Lower lobe of right lung (tissue), 2 donors: ENCODE results near the gene ZDHHC24. TPM values are rescaled to one million over a fixed set of nuclear protein-coding genes. Genes with fewer than 3 reads are reported as not detected.

ENCODE experiments used
- ATAC-seq, 2 donors: fragments of 200-7000 bp; cut with Tn5 transposase; one replicate each; pipeline ENCODE4 v1.9.1; 2020 to 2022; ENCODE audit warnings: mild to moderate bottlenecking in 2 of 2, moderate library complexity in 2 of 2
- DNase-seq: peaks from one replicate; pipeline ENCODE4 v3.0.0-alpha.2; 2020
- H3K27ac ChIP-seq: fragments of 200-600 bp; one replicate; pipeline ENCODE4 v1.8.0; 2022
- H3K27me3 ChIP-seq: fragments of 200-600 bp; one replicate; pipeline ENCODE4 v1.8.0; 2022; ENCODE audit warnings: low read depth
- H3K36me3 ChIP-seq: fragments of 200-600 bp; one replicate; pipeline ENCODE4 v1.8.0; 2022; ENCODE audit warnings: mild to moderate bottlenecking
- H3K4me1 ChIP-seq: fragments of 200-600 bp; one replicate; pipeline ENCODE4 v1.8.0; 2022
- H3K4me3 ChIP-seq: fragments of 200-600 bp; one replicate; pipeline ENCODE4 v1.8.0; 2022; ENCODE audit warnings: mild to moderate bottlenecking
- H3K9me3 ChIP-seq: fragments of 200-600 bp; one replicate; pipeline ENCODE4 v1.8.0; 2022
- intact Hi-C: fragments of 100-400 bp; cut with DNase I; formaldehyde crosslinking; loops from one replicate; pipeline ENCODE4 v1.11.0; 2022
- total RNA-seq: library from RNA; stranded (reverse); fragmentation: NEBNext Ultra II Directional; extraction: Animal tissue kit (Norgen Biotek cat#: 25700); gene quantifications from one replicate; pipeline ENCODE4 v1.2.1, GENCODE V29; 2021
- TF ChIP-seq, protein P1 (sequence below): fragments of 200-600 bp; IDR thresholded peaks from one replicate; pipeline ENCODE4 v1.8.0; 2022; ENCODE audit warnings: antibody characterized with exemption, mild to moderate bottlenecking
- donor health status: DM: no; HTN: yes; CAD: no; lungs with severe emphysema.

The ZDHHC24 gene
- total RNA-seq, 1 donor from 2014 or later: 14.9 TPM

DNA sequence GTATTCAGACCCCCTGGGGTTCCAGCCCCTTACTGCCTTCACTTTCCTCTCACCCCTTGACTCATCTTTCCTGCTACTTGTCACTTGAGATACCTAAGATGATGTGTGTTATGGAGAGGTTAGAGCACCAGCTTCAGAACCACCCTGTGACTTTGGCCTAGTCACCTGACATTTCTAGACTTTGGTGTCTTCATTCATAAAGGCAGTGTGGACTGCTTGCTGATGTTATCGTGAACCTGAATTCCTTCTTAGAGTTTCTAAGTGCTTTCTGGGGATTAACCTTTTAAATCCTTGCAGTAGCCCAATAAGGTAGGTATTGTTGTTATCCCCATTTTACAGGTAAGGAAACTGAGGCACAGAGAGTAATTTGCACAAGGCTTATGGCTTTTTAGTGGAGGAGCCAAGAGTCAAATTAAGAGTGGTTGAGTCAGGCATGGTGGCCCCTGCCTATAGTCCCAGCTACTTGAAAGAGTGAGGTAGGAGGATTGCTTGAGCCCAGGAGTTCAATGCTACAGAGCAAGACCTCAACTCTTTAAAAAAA is 40.5 kb downstream of the ZDHHC24 start:
- intact Hi-C loops: no loop called here
- no peak for ATAC-seq
- Histone ChIP-seq H3K27me3 (no peaks in the 10 kb centered on the region), H3K27ac (no peak overlapping the region), H3K36me3 (peaks cover 25% of the 10 kb centered on the region), H3K4me3 (no peak overlapping the region), H3K9me3 (no peaks in the 10 kb centered on the region), H3K4me1 (peaks cover 4% of the 10 kb centered on the region)
- DNase-seq: no peak
- TF ChIP-seq, protein P1, sequence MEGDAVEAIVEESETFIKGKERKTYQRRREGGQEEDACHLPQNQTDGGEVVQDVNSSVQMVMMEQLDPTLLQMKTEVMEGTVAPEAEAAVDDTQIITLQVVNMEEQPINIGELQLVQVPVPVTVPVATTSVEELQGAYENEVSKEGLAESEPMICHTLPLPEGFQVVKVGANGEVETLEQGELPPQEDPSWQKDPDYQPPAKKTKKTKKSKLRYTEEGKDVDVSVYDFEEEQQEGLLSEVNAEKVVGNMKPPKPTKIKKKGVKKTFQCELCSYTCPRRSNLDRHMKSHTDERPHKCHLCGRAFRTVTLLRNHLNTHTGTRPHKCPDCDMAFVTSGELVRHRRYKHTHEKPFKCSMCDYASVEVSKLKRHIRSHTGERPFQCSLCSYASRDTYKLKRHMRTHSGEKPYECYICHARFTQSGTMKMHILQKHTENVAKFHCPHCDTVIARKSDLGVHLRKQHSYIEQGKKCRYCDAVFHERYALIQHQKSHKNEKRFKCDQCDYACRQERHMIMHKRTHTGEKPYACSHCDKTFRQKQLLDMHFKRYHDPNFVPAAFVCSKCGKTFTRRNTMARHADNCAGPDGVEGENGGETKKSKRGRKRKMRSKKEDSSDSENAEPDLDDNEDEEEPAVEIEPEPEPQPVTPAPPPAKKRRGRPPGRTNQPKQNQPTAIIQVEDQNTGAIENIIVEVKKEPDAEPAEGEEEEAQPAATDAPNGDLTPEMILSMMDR: no peak

DNA sequence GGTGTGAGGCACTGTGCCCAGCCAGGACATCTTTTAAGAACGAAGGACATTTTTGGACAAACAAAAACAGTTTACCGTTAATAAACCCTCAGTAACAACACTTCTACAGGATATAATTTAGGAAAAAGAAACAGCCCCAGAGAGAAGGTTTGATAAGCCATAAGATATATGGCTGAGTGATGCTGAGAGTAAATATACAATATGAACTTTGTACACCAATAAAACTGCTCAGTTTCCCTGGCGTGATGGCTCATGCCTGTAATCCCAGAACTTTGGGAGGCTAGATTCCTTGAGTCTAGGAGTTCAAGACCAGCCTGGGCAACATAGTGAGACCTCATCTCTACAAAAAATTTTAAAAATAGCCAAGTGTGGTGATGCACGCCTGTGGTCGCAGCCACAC is 47.3 kb downstream of the ZDHHC24 start:
- H3K9me3 ChIP-seq: no peaks in the 10 kb centered on the region

DNA sequence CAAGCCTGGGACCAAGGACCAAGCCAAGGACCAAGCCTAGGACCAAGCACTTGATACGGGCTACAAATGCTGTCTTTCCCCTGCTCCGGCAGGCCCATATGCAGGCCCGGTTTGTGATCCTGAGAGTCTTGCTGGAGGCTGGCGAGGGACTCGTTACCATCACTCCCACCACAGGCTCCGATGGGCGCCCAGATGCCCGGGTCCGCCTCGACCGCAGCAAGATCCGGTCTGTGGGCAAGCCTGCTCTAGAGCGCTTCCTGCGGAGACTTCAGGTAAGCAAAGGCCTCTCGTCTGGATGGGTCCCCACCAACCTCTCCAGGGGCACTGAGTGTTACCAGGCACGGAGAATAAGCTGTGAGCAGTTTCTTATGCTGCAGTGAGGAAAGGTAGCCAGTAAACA is 48.6 kb downstream of the ZDHHC24 start:
- H3K27ac ChIP-seq: no peak overlapping the region
- intact Hi-C loops: no loop called here
- H3K4me3 ChIP-seq: no peak overlapping the region
- TF ChIP-seq, protein P1: no peak
- no peak for ATAC-seq
- no peaks in the 10 kb centered on the region for H3K4me1 ChIP-seq
- no peak for DNase-seq
- no peaks in the 10 kb centered on the region for H3K27me3 ChIP-seq
- peaks cover 68% of the 10 kb centered on the region for H3K36me3 ChIP-seq
- no peaks in the 10 kb centered on the region for H3K9me3 ChIP-seq

More for the DNA sequence above, 47.3 kb downstream of the ZDHHC24 start:
- TF ChIP-seq, protein P1: no peak
- H3K27ac ChIP-seq: no peak overlapping the region
- ATAC-seq: no peak
- H3K4me1 ChIP-seq: no peaks in the 10 kb centered on the region
- intact Hi-C loops: no loop called here
- no peak overlapping the region for H3K4me3 ChIP-seq
- no peak for DNase-seq
- H3K36me3 ChIP-seq: peaks cover 65% of the 10 kb centered on the region
- H3K27me3 ChIP-seq: no peaks in the 10 kb centered on the region

DNA sequence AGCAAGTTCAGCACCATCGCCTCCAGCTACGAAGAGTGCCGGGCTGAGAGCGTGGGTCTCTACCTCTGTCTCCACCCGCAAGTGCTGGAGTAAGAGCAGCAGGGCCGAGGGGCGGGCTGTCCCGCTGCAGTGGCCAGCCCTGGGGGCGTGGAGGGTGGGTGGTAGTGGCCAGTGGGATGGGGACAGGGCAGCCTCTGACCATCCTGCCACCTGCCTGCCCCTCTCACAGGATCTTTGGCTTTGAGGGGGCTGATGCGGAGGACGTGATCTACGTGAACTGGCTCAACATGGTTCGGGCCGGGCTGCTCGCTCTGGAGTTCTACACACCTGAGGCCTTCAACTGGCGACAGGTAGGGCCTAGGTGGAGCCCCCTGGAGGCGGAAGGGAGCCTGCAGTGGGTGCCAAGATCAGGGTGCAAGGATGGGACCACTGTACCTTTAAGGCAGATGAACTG is 50.4 kb downstream of the ZDHHC24 start:
- Histone ChIP-seq H3K36me3 (peaks cover 81% of the 10 kb centered on the region), H3K27me3 (no peaks in the 10 kb centered on the region), H3K4me1 (no peaks in the 10 kb centered on the region), H3K27ac (no peak overlapping the region), H3K4me3 (no peak overlapping the region), H3K9me3 (no peaks in the 10 kb centered on the region)
- TF ChIP-seq, protein P1: no peak
- ATAC-seq: peak in 1 of 2 donors; percentile 10
- DNase-seq: no peak
- intact Hi-C loops: no loop called here

DNA sequence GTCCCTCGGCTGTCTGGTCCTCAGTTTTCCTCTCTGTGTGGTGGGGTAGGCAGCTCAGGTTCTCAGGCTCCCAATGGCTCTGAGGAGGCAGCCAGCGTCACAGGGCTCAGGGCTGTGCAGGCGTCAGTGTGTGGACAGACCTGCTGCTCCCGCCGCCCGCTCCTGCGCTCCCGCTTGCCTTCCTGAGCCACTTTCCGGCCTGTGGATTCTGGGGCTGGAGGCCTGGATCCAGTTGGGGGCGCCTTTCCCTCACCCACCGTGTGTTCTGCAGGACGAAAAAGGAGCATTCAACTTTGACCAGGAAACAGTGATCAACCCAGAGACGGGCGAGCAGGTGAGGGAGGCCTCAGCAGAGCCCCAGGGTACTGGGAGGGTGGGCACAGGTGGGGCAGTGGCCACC is 50.9 kb downstream of the ZDHHC24 start:
- ATAC-seq: no peak

More for the DNA sequence above, 50.9 kb downstream of the ZDHHC24 start:
- DNase-seq: no peak
- Histone ChIP-seq H3K4me1 (no peaks in the 10 kb centered on the region), H3K27me3 (no peaks in the 10 kb centered on the region), H3K4me3 (no peak overlapping the region), H3K9me3 (no peaks in the 10 kb centered on the region), H3K36me3 (peaks cover 81% of the 10 kb centered on the region), H3K27ac (no peak overlapping the region)
- TF ChIP-seq, protein P1: no peak
- intact Hi-C loops: no loop called here
